GM12865 (cell line): Measurements from ENCODE around the gene TOPORS.
"Not testable (repeated sequence)": the region's sequence is repeated elsewhere in the genome, so short reads cannot be mapped to it uniquely, and the experiment has no call there.

Source experiments
- DNase-seq: peaks from one replicate; pipeline ENCODE4 v3.0.0; 2010; ENCODE audit warnings: low read depth
- H3K4me3 ChIP-seq: 2 replicates; pipeline ENCODE4 v1.5.1; 2011; ENCODE audit warnings: mild to moderate bottlenecking, low read depth, low read length, control low read depth
- CTCF ChIP-seq: IDR thresholded peaks from 2 replicates; pipeline ENCODE4 v1.5.1; 2011; ENCODE audit warnings: low read length, control low read depth, low read depth, inconsistent platforms; ENCODE audit not compliant: insufficient read depth; ENCODE audit errors: missing control alignments

Gene TOPORS

GRCh38 chr9:32552172-32552872 lies at the start of gene TOPORS, which contains the start of gene SMIM27:
TOPORS (minus strand) TSS chr9:32552586; CDS start chr9:32552436, 150 bp downstream.
SMIM27 (plus strand) TSS chr9:32552327; CDS start chr9:32552435, 108 bp downstream.
- peak; percentile 94 for DNase-seq
- H3K4me3 ChIP-seq: peak within 1 kb of the TSS; percentile 71
- no peak for TF ChIP-seq CTCF

- DNase-seq, H3K4me3 ChIP-seq: not testable (repeated sequence)
Measured at GRCh38 chr9:32599021-32599420, 46.6 kb upstream of the TOPORS start.

- no peak for TF ChIP-seq CTCF
- DNase-seq: no peak
- H3K4me3 ChIP-seq: no peak overlapping the region
Measured at GRCh38 chr9:32596936-32597335, 44.5 kb upstream of the TOPORS start.

GRCh38 chr9:32596096-32596865 lies 43.9 kb upstream of the TOPORS start:
- TF ChIP-seq CTCF: no peak
- DNase-seq: no peak
- no peak overlapping the region for H3K4me3 ChIP-seq

GRCh38 chr9:32590898-32591297 lies 38.5 kb upstream of the TOPORS start:
- TF ChIP-seq CTCF: no peak
- DNase-seq: no peak
- H3K4me3 ChIP-seq: no peak overlapping the region

- TF ChIP-seq CTCF: no peak
- DNase-seq: no peak
- no peak overlapping the region for H3K4me3 ChIP-seq
Measured at GRCh38 chr9:32590476-32590875, 38.1 kb upstream of the TOPORS start.

GRCh38 chr9:32589083-32589723 lies 36.8 kb upstream of the TOPORS start:
- TF ChIP-seq CTCF: peak; percentile 40
- peak; percentile 48 for DNase-seq
- no peak overlapping the region for H3K4me3 ChIP-seq
